Measurements from ENCODE around the gene AOC3.
"Not testable (repeated sequence)": the region's sequence is repeated elsewhere in the genome, so short reads cannot be mapped to it uniquely, and the experiment has no call there.

Gene AOC3

GRCh38 chr17:42833767-42834422 lies 17.1 kb upstream of the AOC3 start:
- H3K9me3 Mint-ChIP-seq (ENCODE audit: low read depth) = no peaks in the 10 kb centered on the region
- H3K4me1 Mint-ChIP-seq (ENCODE audit: low read depth) = peaks cover 24% of the 10 kb centered on the region
- H3K4me3 Mint-ChIP-seq = peak overlapping the region; percentile 87
- peak overlapping the region; percentile 98 for H3K27ac Mint-ChIP-seq
- peaks cover 3% of the 10 kb centered on the region for H3K36me3 Mint-ChIP-seq
- H3K27me3 Mint-ChIP-seq = no peaks in the 10 kb centered on the region

GRCh38 chr17:42835732-42836131 lies 15.3 kb upstream of the AOC3 start:
- peaks cover 3% of the 10 kb centered on the region for H3K36me3 Mint-ChIP-seq
- H3K27me3 Mint-ChIP-seq = no peaks in the 10 kb centered on the region
- H3K27ac Mint-ChIP-seq = no peak overlapping the region
- peaks cover 24% of the 10 kb centered on the region for H3K4me1 Mint-ChIP-seq (ENCODE audit: low read depth)
- H3K9me3 Mint-ChIP-seq (ENCODE audit: low read depth) = no peaks in the 10 kb centered on the region
- peak overlapping the region; percentile 44 for H3K4me3 Mint-ChIP-seq

- H3K36me3 Mint-ChIP-seq = peaks cover 3% of the 10 kb centered on the region
- H3K4me1 Mint-ChIP-seq (ENCODE audit: low read depth) = peaks cover 16% of the 10 kb centered on the region
- no peak overlapping the region for H3K4me3 Mint-ChIP-seq
- no peaks in the 10 kb centered on the region for H3K27me3 Mint-ChIP-seq
- no peaks in the 10 kb centered on the region for H3K9me3 Mint-ChIP-seq (ENCODE audit: low read depth)
- H3K27ac Mint-ChIP-seq = no peak overlapping the region
Measured at GRCh38 chr17:42841975-42842685, 8.9 kb upstream of the AOC3 start.

GRCh38 chr17:42843358-42843934 lies 7.6 kb upstream of the AOC3 start:
- Mint-ChIP-seq H3K36me3 (no peaks in the 10 kb centered on the region), H3K27ac (peak overlapping the region; percentile 24), H3K4me3 (no peak overlapping the region), H3K4me1 (ENCODE audit: low read depth) (peaks cover 14% of the 10 kb centered on the region), H3K27me3 (no peaks in the 10 kb centered on the region), H3K9me3 (ENCODE audit: low read depth) (no peaks in the 10 kb centered on the region)

GRCh38 chr17:42844271-42844670 lies 6.7 kb upstream of the AOC3 start, which contains the start of gene AOC2:
AOC2 (plus strand) TSS chr17:42844580; CDS start chr17:42844627, 47 bp downstream.
- Mint-ChIP-seq H3K4me3 (no peak within 1 kb of the TSS), H3K4me1 (ENCODE audit: low read depth) (peaks cover 14% of the 10 kb centered on the region), H3K27me3 (no peaks in the 10 kb centered on the region), H3K27ac (peak within 1 kb of the TSS; percentile 24), H3K9me3 (ENCODE audit: low read depth) (no peaks in the 10 kb centered on the region), H3K36me3 (no peaks in the 10 kb centered on the region)

- H3K9me3 Mint-ChIP-seq (ENCODE audit: low read depth) = no peaks in the 10 kb centered on the region
- H3K27ac Mint-ChIP-seq = no peak overlapping the region
- no peaks in the 10 kb centered on the region for H3K27me3 Mint-ChIP-seq
- H3K4me3 Mint-ChIP-seq = no peak overlapping the region
- peaks cover 14% of the 10 kb centered on the region for H3K4me1 Mint-ChIP-seq (ENCODE audit: low read depth)
- no peaks in the 10 kb centered on the region for H3K36me3 Mint-ChIP-seq
Measured at GRCh38 chr17:42844761-42845555, 6.0 kb upstream of the AOC3 start.

- H3K27me3 Mint-ChIP-seq = no peaks in the 10 kb centered on the region
- H3K27ac Mint-ChIP-seq = no peak overlapping the region
- peaks cover 14% of the 10 kb centered on the region for H3K4me1 Mint-ChIP-seq (ENCODE audit: low read depth)
- no peak overlapping the region for H3K4me3 Mint-ChIP-seq
- H3K36me3 Mint-ChIP-seq = no peaks in the 10 kb centered on the region
- no peaks in the 10 kb centered on the region for H3K9me3 Mint-ChIP-seq (ENCODE audit: low read depth)
Measured at GRCh38 chr17:42845556-42845917, 5.5 kb upstream of the AOC3 start.

- Mint-ChIP-seq H3K27me3 (no peaks in the 10 kb centered on the region), H3K4me3 (no peak overlapping the region), H3K9me3 (ENCODE audit: low read depth) (no peaks in the 10 kb centered on the region), H3K4me1 (ENCODE audit: low read depth) (peaks cover 14% of the 10 kb centered on the region), H3K27ac (peak overlapping the region; percentile 37), H3K36me3 (no peaks in the 10 kb centered on the region)
Measured at GRCh38 chr17:42845918-42846593, 4.9 kb upstream of the AOC3 start.

- H3K27ac Mint-ChIP-seq = peak overlapping the region; percentile 41
- peaks cover 14% of the 10 kb centered on the region for H3K4me1 Mint-ChIP-seq (ENCODE audit: low read depth)
- H3K27me3 Mint-ChIP-seq = no peaks in the 10 kb centered on the region
- no peak overlapping the region for H3K4me3 Mint-ChIP-seq
- H3K9me3 Mint-ChIP-seq (ENCODE audit: low read depth) = no peaks in the 10 kb centered on the region
- no peaks in the 10 kb centered on the region for H3K36me3 Mint-ChIP-seq
Measured at GRCh38 chr17:42846594-42847280, 4.3 kb upstream of the AOC3 start.

- Mint-ChIP-seq H3K9me3 (ENCODE audit: low read depth) (no peaks in the 10 kb centered on the region), H3K27me3 (no peaks in the 10 kb centered on the region), H3K36me3 (no peaks in the 10 kb centered on the region), H3K4me1 (ENCODE audit: low read depth) (peaks cover 14% of the 10 kb centered on the region), H3K4me3 (no peak overlapping the region), H3K27ac (no peak overlapping the region)
Measured at GRCh38 chr17:42848093-42848492, 2.9 kb upstream of the AOC3 start.

- H3K9me3 Mint-ChIP-seq (ENCODE audit: low read depth) = no peaks in the 10 kb centered on the region
- H3K36me3 Mint-ChIP-seq = no peaks in the 10 kb centered on the region
- no peaks in the 10 kb centered on the region for H3K27me3 Mint-ChIP-seq
- peaks cover 14% of the 10 kb centered on the region for H3K4me1 Mint-ChIP-seq (ENCODE audit: low read depth)
- H3K4me3 Mint-ChIP-seq = no peak overlapping the region
- no peak overlapping the region for H3K27ac Mint-ChIP-seq
Measured at GRCh38 chr17:42849031-42849430, 2.0 kb upstream of the AOC3 start.

GRCh38 chr17:42849451-42850181 lies 1.4 kb upstream of the AOC3 start:
- H3K4me1 Mint-ChIP-seq (ENCODE audit: low read depth) = peaks cover 14% of the 10 kb centered on the region
- no peaks in the 10 kb centered on the region for H3K9me3 Mint-ChIP-seq (ENCODE audit: low read depth)
- H3K27ac Mint-ChIP-seq = no peak overlapping the region
- H3K36me3 Mint-ChIP-seq = no peaks in the 10 kb centered on the region
- no peaks in the 10 kb centered on the region for H3K27me3 Mint-ChIP-seq
- H3K4me3 Mint-ChIP-seq = no peak overlapping the region

- not testable (repeated sequence) for H3K27ac Mint-ChIP-seq; H3K4me3 Mint-ChIP-seq; H3K36me3 Mint-ChIP-seq; H3K27me3 Mint-ChIP-seq; H3K4me1 Mint-ChIP-seq (ENCODE audit: low read depth); H3K9me3 Mint-ChIP-seq (ENCODE audit: low read depth)
Measured at GRCh38 chr17:42851371-42852240, 607 bp downstream of the AOC3 start.

All from activated naive CD8-positive, alpha-beta T cell (primary cell).